Neural progenitor cell (in vitro differentiated cells): ENCODE measurements around the gene RHBDF1.

Experiments
- CTCF ChIP-seq: fragments of 200-600 bp; sonication (generic); IDR thresholded peaks from 2 replicates; pipeline ENCODE4 v1.5.1; 2017; ENCODE audit warnings: antibody characterized with exemption, mild to moderate bottlenecking
- EZH2 ChIP-seq: fragments of 200-600 bp; sonication (generic); IDR thresholded peaks from 2 replicates; pipeline ENCODE4 v1.6.1; 2017; ENCODE audit warnings: antibody characterized with exemption, mild to moderate bottlenecking, moderate library complexity
- EZH2phosphoT487 ChIP-seq: fragments of 200-600 bp; sonication (generic); IDR thresholded peaks from 2 replicates; pipeline ENCODE4 v1.6.1; 2017; ENCODE audit warnings: antibody characterized with exemption

- TF ChIP-seq EZH2 (no peak), CTCF (no peak), EZH2phosphoT487 (no peak)
Observed at GRCh38 chr16:86483-86952, 14.1 kb upstream of the RHBDF1 start.
